GM12872 (cell line): ENCODE data around the gene PCDH20.

Experiments used
- CTCF ChIP-seq: IDR thresholded peaks from 3 replicates; pipeline ENCODE4 v1.5.1; 2011; ENCODE audit warnings: low read depth, mild to moderate bottlenecking, low read length, moderate library complexity; ENCODE audit not compliant: insufficient read depth

The PCDH20 gene

DNA sequence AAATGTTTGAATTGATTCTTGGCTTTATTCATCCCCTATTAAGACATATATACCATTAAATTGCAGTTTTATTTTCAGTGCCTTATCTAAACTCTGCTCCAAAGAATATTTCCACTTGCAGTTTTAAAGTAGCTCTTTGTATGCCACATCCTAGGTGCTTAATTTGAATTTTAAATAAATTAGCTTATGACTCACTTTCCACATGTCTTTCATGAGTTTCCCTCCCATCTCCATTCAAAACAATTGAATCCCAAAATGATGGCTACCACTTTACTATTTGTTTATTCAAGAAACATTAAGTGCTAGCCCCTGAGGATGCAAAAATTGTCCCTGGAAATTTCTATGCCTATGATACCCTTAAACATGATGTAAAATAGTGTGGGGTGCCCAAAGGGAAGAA lies 19.5 kb downstream of the PCDH20 start:
- no peak for TF ChIP-seq CTCF

DNA sequence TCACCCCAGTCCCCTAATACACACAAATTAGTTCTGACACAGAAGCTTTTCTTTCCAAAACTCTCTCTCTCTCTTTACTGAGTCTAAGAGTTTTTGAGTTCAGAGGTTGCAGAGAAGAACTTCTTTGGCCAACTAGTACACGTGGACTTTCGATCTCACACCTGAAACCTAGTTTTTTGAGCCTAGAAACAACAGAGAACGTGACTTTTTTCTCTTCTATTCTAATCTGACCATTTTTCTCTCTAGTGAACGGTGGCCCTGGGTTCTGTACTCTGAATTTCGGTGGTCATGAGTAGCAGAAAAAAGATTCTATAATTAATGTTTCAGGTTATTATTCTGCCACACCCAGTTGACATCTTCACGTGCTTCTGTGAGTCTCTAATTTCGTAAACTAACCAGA lies 24.2 kb downstream of the PCDH20 start:
- no peak for TF ChIP-seq CTCF

DNA sequence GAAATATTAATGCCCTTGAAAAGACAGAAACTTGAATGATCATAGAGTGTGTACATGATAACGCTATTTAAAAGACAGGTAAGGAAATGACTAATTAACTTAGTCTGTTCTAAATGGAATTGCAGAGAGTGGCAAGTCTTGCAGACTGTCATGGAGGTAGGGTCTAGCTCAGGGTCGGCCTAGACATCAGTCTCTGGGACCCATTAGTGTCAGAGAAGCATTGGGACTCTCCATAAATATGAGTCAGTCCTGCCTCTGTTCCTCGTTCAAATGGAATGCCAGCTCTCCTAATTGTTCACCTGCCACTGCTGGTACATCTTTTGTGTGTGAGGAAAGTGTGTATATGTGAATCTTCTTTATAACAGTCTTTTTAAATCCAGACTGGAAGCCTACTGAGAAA lies 28.0 kb downstream of the PCDH20 start:
- TF ChIP-seq CTCF = no peak

GRCh38 chr13:61383111-61383510 lies 32.5 kb downstream of the PCDH20 start:
- no peak for TF ChIP-seq CTCF

DNA sequence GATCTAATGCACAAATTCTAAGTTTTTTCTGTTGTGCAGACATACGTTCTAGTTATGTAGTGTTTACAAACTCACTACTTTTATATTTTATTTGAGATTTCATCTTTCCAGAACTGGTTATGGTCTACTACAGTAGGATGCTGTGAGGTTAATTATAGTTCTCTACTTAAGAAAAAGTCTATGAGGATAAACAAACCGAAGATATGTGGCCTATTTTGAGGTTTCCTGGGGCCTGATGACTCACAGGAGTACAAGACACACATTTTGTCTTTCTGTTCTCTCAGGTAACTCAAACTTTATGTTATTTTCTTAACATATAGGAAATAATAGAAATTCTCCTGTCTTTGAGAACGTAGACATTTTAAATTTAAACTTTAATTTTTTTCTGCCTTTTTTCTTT lies 45.1 kb downstream of the PCDH20 start:
- no peak for TF ChIP-seq CTCF

DNA sequence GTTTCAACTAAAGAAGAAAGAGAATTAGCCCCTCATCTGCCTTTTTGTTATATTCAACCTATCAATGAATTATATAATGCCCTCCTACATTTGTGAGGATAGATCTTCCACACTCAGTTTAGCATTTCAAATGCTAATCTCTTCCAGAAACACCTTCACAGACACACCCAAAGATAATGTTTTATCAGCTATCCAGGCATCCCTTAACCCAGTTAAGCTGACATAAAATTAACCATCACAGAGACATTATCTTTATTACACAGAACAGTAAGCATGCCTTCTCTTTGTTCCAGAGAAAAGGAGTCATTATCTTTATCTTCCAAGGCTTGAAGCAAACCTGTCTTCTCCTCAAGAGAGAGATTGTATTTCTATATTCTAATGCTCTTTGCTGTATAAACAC lies 53.1 kb downstream of the PCDH20 start:
- TF ChIP-seq CTCF = no peak
